GM19463 (cell line): ENCODE measurements around the gene NNT.

ENCODE experiments used
- ATAC-seq: cut with Tn5 transposase; IDR thresholded peaks from one replicate; pipeline ENCODE4 v1.9.1; 2021; ENCODE audit warnings: mild to moderate bottlenecking, moderate library complexity; ENCODE audit not compliant: unreplicated experiment

NNT gene

DNA sequence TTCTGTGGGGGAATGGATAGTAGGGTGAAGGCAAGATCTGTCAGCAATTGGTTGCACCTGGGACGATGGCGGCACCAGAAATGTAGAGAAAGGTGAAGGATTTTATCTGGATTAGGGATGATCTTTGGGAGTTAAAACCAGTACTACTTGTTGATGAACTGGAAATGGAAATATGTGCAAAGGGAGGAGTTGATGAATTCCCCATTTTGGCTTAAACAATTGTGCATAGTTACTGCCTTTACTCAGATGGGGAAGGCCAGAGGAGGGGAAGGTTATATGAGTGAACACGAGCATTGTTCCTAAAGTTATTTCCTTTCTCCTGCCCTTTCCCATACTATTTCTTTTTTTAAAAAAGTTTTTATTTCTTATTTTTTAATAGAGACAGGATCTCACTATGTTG is 19.1 kb downstream of the NNT start:
- no peak for ATAC-seq

GRCh38 chr5:43623048-43623680 is 20.2 kb downstream of the NNT start:
- ATAC-seq = no peak

- no peak for ATAC-seq
Observed at GRCh38 chr5:43627028-43627427, 24.0 kb downstream of the NNT start.

- peak; percentile 95 for ATAC-seq
Observed at GRCh38 chr5:43631182-43631910, 28.4 kb downstream of the NNT start.

- no peak for ATAC-seq
Observed at GRCh38 chr5:43634621-43635020, 31.6 kb downstream of the NNT start.

GRCh38 chr5:43635374-43635773 is 32.4 kb downstream of the NNT start:
- no peak for ATAC-seq

- no peak for ATAC-seq
Observed at GRCh38 chr5:43636076-43636475, 33.1 kb downstream of the NNT start.

DNA sequence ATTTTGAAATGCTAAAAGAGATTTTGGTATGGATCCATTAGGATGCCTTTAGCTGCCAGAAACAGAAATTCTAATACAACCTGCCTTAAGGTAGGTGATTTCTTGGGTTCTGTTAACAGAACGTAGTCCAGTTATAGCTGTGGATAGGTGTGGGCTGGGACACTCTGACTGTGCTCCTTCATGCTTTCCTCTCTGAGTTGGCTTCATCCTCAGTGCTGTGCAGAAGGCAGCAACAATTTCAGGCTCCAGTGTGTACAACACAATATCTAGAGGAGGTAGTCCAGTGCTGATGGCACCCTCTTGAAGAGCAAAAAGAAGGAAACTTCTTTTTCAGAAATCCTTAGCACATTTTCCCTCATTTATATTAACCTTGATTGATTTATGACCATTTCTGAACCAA is 34.4 kb downstream of the NNT start:
- ATAC-seq = no peak

DNA sequence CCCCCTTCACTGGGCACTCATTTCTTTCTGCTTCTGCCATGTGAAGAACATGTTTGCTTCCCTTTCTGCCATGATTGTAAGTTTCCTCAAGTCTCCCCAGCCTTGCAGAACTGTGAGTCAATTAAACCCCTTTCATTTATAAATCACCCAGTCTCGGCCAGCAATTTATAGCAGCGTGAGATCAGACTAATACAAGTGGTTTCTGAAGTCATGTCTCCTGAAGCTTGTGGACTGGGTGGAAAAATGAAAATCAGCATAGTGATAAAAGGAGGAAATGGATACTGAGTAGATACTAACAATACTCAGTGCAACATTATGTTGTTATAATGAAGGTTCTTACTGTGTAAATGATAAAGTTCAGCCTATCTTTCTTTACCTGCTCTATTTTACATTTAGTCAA is 35.1 kb downstream of the NNT start:
- peak; percentile 53 for ATAC-seq

DNA sequence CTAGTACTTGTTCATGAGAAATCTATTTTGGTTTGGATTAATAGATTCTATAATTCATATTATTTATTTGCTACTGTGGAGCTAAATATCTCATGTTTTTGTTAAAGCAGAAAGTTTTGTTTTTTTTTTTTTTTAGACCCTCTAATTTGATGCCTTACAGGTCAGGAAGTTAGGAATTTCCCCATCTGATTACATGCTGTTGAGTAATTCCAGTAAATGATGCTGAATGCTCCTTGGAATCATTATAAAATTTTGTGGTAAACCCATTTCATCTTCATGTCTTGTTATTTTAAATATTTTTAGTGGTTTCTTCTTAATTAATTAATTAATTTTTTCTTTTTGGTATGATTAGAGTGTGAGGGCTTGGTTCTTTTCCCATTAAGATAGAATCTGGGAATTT is 35.6 kb downstream of the NNT start:
- peak; percentile 10 for ATAC-seq

- ATAC-seq = no peak
Observed at GRCh38 chr5:43639566-43639965, 36.6 kb downstream of the NNT start.

GRCh38 chr5:43642428-43642827 is 39.4 kb downstream of the NNT start:
- no peak for ATAC-seq

GRCh38 chr5:43643327-43643726 is 40.3 kb downstream of the NNT start:
- no peak for ATAC-seq

DNA sequence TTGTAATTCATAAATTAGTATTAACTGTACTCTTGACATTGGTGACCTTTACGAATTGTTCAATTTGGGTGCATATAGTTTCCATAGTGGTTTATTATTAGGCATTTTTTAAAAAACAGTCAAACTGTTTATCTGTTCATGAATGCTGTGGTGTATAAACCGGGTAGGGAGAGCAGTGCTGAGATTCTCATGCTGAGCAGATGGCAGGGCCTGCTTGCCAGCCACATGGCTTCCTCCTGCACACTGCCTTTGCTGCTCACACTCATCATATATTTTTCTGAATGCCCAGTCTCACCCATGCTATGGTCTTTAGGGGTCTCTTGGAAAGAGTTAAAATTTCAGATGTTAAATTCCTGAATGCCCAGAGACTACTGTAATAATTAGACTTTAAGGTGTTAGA is 40.8 kb downstream of the NNT start:
- ATAC-seq = no peak

DNA sequence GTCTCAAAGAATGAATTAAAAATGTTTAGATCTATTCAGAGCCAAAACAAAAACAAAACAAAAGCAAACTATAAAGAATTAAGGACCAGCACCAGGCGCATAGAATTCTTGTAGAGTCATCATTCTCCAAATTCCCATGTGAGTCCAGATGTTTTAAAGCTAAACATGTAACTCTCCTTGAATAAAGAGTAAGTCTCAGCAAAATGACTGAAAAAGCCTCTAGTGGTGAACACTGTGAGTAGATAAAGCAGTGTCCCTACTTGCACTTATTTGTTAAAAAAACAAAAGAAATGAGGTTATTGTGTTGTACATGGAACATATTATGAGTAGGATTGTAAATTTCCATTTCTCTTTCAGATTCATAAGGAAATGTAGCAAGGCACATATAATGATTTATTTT is 44.0 kb downstream of the NNT start:
- ATAC-seq = no peak

- ATAC-seq = no peak
Observed at GRCh38 chr5:43647789-43648188, 44.8 kb downstream of the NNT start.

DNA sequence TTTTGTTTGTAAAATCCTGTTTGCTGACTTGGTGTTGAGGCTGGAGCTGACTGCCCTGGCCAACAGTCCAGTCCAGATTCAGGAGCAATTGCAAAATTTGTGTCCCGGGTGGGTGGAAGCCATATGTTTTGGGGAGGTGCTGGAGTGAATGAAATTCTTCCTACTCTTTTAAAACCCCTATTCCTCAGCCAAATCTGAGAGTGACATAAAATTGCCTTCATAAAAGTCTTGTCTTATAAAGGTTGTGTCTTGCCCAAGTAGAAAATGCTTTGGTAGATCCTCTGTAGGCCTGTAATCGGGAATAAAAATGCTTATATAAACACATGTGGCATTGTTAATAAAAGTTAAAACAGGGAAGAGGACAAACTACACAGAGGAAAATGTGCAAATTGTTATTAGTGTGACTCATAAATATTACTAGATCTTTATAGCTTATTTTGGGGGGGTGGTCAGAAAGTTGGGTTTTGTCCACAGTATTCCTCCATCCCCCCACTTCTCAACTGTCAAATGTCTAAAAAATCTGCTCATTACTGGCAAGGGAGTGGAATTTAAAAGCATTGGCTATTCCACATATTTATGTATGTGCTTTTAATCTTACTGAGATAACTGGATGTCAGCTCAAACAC is 45.6 kb downstream of the NNT start:
- ATAC-seq = no peak

- no peak for ATAC-seq
Observed at GRCh38 chr5:43649256-43649655, 46.3 kb downstream of the NNT start.

DNA sequence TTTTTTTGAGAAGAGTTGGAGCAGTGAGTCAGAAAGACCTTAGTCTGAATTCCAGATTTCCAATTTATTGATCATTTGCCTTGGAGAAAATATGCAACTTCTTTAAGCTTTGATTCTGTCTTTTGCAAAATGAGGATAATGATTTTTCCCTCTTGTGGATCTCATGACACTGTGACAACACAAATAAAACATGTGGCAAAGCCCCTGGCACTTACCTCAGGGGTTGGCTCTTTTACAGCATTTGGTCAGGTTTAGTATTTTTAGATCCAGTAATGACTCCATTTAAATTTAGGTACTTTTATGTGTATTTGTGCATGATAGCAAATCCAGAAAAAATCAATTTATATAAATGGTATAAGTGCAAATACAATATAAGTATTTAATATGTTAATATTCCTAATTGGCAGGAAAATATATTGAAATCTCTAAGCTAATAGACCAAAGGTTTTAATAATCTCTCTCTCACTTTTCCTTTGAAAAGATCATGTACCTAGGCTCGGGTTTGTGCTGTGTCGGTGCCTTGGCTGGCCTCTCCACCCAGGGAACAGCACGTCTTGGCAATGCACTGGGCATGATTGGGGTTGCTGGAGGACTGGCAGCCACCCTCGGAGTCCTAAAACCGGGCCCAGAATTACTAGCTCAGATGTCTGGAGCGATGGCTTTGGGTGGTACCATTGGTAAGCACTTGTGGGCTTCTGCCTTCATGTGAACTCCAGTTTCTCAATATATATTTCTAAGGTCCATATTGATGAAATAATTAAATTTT is 49.7 kb downstream of the NNT start:
- ATAC-seq = no peak

- ATAC-seq = no peak
Observed at GRCh38 chr5:43658509-43658908, 55.5 kb downstream of the NNT start.

DNA sequence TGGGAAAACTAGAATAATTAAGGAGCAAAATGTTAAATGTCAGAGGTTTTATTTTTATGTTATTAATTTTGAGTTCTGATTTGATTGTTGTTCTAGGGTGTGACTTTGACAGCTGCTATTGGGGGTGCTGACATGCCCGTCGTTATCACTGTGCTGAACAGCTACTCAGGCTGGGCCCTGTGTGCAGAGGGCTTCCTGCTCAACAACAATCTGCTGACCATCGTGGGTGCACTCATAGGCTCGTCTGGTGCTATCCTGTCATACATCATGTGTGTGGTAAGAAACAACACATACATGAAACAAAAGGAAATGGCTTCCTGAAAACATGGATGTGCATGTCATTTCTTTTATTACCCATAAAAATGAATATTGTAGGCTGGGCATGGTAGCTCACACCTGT is 56.1 kb downstream of the NNT start:
- no peak for ATAC-seq

GRCh38 chr5:43661102-43661501 is 58.1 kb downstream of the NNT start:
- no peak for ATAC-seq
